ENCODE results near the gene THEMIS2. TPM values are rescaled to one million over a fixed set of nuclear protein-coding genes. Genes with fewer than 3 reads are reported as not detected.
A peak's percentile ranks its signal among the peaks of the same experiment; 100 is the strongest.

THEMIS2 gene
- total RNA-seq, 1 experiment from 2014 or later: not detected

Small RNAs within 50 kb of the gene (small RNA-seq; reads per million reads assigned to genes)
- gene RNU6-1245P: not detected
- gene SCARNA1: 68.2 reads per million, percentile 95 among the genes with 10 or more reads in this experiment

Other genes starting within 250 kb of the THEMIS2 start
- gene FGR, start 237.4 kb upstream of the THEMIS2 start, total RNA-seq (2014; rRNA removed; shearing (Covaris generic)): not detected in 2 replicates
- 9.5 and 18.5 TPM in 2 replicates for gene IFI6, start 200.4 kb upstream of the THEMIS2 start, total RNA-seq (2014; rRNA removed; shearing (Covaris generic))
- 7.4 and 13.2 TPM in 2 replicates for gene FAM76A, start 146.6 kb upstream of the THEMIS2 start, total RNA-seq (2014; rRNA removed; shearing (Covaris generic))
- 24.6 and 26.4 TPM in 2 replicates for gene STX12, start 99.3 kb upstream of the THEMIS2 start, total RNA-seq (2014; rRNA removed; shearing (Covaris generic))
- 80.1 and 81.5 TPM in 2 replicates for gene PPP1R8, start 41.8 kb upstream of the THEMIS2 start, total RNA-seq (2014; rRNA removed; shearing (Covaris generic))
- 85.5 and 109 TPM in 2 replicates for gene RPA2, start 42.0 kb downstream of the THEMIS2 start, total RNA-seq (2014; rRNA removed; shearing (Covaris generic))
- gene SMPDL3B, start 62.5 kb downstream of the THEMIS2 start, total RNA-seq (2014; rRNA removed; shearing (Covaris generic)): 0.34 and 0.60 TPM in 2 replicates
- gene XKR8, start 87.4 kb downstream of the THEMIS2 start, total RNA-seq (2014; rRNA removed; shearing (Covaris generic)): 5.5 and 9.4 TPM in 2 replicates
- 18.0 and 19.5 TPM in 2 replicates for gene EYA3, start 216.1 kb downstream of the THEMIS2 start, total RNA-seq (2014; rRNA removed; shearing (Covaris generic))